ENCODE data around the gene ZSCAN5B. TPM values are rescaled to one million over a fixed set of nuclear protein-coding genes. Genes with fewer than 3 reads are reported as not detected.

ZSCAN5B gene
- total and polyA plus RNA-seq, 9 of the 15 experiments (the other 6 are each of a cell fraction or from before 2014, with no cell fraction given): 0.03 to 0.07 TPM; not detected in 7

GRCh38 chr19:56162258-56162657 is 35.3 kb downstream of the ZSCAN5B start (continued):
- TF ChIP-seq TCF3 (CRISPR knock-in tag; IDR thresholded peaks at IDR 0.05) (peak; percentile 42; the same call in 1 of the 2 replicates), HDAC1 (IDR thresholded peaks at IDR 0.05) (0 out of 4 replicates have a peak, but pooled peaks of 1 of the 2 experiments have one; percentile 11), HNRNPL (IDR thresholded peaks at IDR 0.05; ENCODE audit: low read depth, low read length) (no peak), ZNF12 (CRISPR knock-in tag; IDR thresholded peaks at IDR 0.05) (no peak), ARNT (IDR thresholded peaks at IDR 0.05) (no peak), RNF2 (IDR thresholded peaks at IDR 0.05) (no peak), EZH2 (IDR thresholded peaks at IDR 0.05; ENCODE audit: borderline replicate concordance, low read depth, low read length) (no peak), ZNF431 (CRISPR knock-in tag; IDR thresholded peaks at IDR 0.05) (no peak), ZNF165 (CRISPR knock-in tag; IDR thresholded peaks at IDR 0.05; ENCODE audit: borderline replicate concordance) (no peak), HOMEZ (CRISPR knock-in tag; IDR thresholded peaks at IDR 0.05) (no peak), ZNF444 (CRISPR knock-in tag; IDR thresholded peaks at IDR 0.05) (no peak), ETV6 (IDR thresholded peaks at IDR 0.05; ENCODE audit: borderline replicate concordance in 1 of 2, low read depth in 2 of 2, low read length in 1 of 2) (no peak), ETV6 (CRISPR knock-in tag; IDR thresholded peaks at IDR 0.05; ENCODE audit: borderline replicate concordance) (no peak), TRIM24 (IDR thresholded peaks at IDR 0.05) (no peak), ZNF717 (CRISPR knock-in tag; IDR thresholded peaks at IDR 0.05) (no peak), MCM7 (IDR thresholded peaks at IDR 0.05) (no peak), FOSL1 (tag; conservative IDR thresholded peaks at IDR 0.05) (peak; percentile 83), NR2F6 (CRISPR knock-in tag; IDR thresholded peaks at IDR 0.05) (no peak), RBFOX2 (IDR thresholded peaks at IDR 0.05; ENCODE audit: low read depth, low read length) (no peak), SIN3A (IDR thresholded peaks at IDR 0.05; ENCODE audit: borderline replicate concordance in 2 of 2, control insufficient read depth in 1 of 2, low read depth in 2 of 2, low read length in 2 of 2) (no peak), CBFB (CRISPR knock-in tag; IDR thresholded peaks at IDR 0.05) (no peak), HDAC6 (IDR thresholded peaks at IDR 0.05; ENCODE audit: low read depth, low read length) (no peak), GTF2E2 (tag; IDR thresholded peaks at IDR 0.05) (no peak), TCFL5 (CRISPR knock-in tag; conservative IDR thresholded peaks at IDR 0.05) (no peak), POLR3A (IDR thresholded peaks at IDR 0.05; ENCODE audit: borderline replicate concordance, extremely low read depth, insufficient read depth, insufficient read length) (no peak), ZNF707 (CRISPR knock-in tag; conservative IDR thresholded peaks at IDR 0.05) (no peak)
- TF ChIP-seq, protein P1, sequence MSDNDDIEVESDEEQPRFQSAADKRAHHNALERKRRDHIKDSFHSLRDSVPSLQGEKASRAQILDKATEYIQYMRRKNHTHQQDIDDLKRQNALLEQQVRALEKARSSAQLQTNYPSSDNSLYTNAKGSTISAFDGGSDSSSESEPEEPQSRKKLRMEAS (CRISPR knock-in tag; IDR thresholded peaks at IDR 0.05): no peak
- TF ChIP-seq, protein P2, sequence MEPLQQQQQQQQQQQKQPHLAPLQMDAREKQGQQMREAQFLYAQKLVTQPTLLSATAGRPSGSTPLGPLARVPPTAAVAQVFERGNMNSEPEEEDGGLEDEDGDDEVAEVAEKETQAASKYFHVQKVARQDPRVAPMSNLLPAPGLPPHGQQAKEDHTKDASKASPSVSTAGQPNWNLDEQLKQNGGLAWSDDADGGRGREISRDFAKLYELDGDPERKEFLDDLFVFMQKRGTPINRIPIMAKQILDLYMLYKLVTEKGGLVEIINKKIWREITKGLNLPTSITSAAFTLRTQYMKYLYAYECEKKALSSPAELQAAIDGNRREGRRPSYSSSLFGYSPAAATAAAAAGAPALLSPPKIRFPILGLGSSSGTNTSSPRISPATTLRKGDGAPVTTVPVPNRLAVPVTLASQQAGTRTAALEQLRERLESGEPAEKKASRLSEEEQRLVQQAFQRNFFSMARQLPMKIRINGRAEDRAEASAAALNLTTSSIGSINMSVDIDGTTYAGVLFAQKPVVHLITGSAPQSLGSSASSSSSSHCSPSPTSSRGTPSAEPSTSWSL (CRISPR knock-in tag; IDR thresholded peaks at IDR 0.05; ENCODE audit: borderline replicate concordance): no peak
- TF ChIP-seq, protein P3, sequence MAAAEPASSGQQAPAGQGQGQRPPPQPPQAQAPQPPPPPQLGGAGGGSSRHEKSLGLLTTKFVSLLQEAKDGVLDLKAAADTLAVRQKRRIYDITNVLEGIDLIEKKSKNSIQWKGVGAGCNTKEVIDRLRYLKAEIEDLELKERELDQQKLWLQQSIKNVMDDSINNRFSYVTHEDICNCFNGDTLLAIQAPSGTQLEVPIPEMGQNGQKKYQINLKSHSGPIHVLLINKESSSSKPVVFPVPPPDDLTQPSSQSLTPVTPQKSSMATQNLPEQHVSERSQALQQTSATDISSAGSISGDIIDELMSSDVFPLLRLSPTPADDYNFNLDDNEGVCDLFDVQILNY (CRISPR knock-in tag; IDR thresholded peaks at IDR 0.05): no peak
